ENCODE results near the gene MIPEP.

MIPEP gene

DNA sequence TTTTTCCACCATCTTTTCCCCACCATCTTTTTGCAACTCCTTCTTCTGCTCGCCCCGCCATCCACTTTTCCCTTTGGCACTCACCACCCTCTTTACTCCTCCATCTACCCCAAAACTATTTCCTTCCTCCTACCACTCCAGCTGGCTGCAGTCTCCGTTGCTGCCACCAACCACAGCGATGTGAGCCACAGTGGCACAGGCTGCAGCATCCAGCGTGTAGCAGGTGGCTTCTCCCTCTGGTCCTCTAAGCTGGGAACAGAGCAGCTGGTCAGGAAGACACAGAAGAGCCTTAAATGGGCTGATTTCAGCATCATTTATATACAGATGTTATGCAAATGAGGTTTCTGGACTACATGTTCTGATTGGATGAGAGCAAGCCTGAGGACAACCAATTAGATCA, 174.5 kb downstream of the MIPEP start:
- peaks cover 0 to 6% (median 0%) of the 10 kb centered on the region in 5 donors for H3K9me3 ChIP-seq (ENCODE audit: control insufficient read depth in 5 of 5, low read length in 5 of 5)
- no peaks in the 10 kb centered on the region for H3K27me3 ChIP-seq (ENCODE audit: control insufficient read depth in 5 of 5, insufficient read depth in 4 of 5, low read length in 5 of 5)
- H3K4me1 ChIP-seq (ENCODE audit: control insufficient read depth in 5 of 5, insufficient read depth in 5 of 5, low read length in 5 of 5), result no peaks in the 10 kb centered on the region
- no peak overlapping the region for H3K27ac ChIP-seq (ENCODE audit: low read depth, low read length)
- H3K36me3 ChIP-seq (ENCODE audit: control insufficient read depth in 5 of 5, insufficient read depth in 5 of 5, low read length in 5 of 5), result no peaks in the 10 kb centered on the region
- no peak overlapping the region for H3K9ac ChIP-seq (ENCODE audit: low read length in 5 of 5)
- H3K4me3 ChIP-seq (ENCODE audit: low read depth in 1 of 5, low read length in 5 of 5), result no peak overlapping the region

GRCh38 chr13:23711355-23711754, 177.8 kb downstream of the MIPEP start:
- Histone ChIP-seq H3K36me3 (ENCODE audit: control insufficient read depth in 5 of 5, insufficient read depth in 5 of 5, low read length in 5 of 5) (no peaks in the 10 kb centered on the region), H3K9me3 (ENCODE audit: control insufficient read depth in 5 of 5, low read length in 5 of 5) (peaks cover 0 to 6% (median 0%) of the 10 kb centered on the region in 5 donors), H3K4me3 (ENCODE audit: low read depth in 1 of 5, low read length in 5 of 5) (no peak overlapping the region), H3K27me3 (ENCODE audit: control insufficient read depth in 5 of 5, insufficient read depth in 4 of 5, low read length in 5 of 5) (no peaks in the 10 kb centered on the region), H3K4me1 (ENCODE audit: control insufficient read depth in 5 of 5, insufficient read depth in 5 of 5, low read length in 5 of 5) (no peaks in the 10 kb centered on the region), H3K27ac (ENCODE audit: low read depth, low read length) (no peak overlapping the region), H3K9ac (ENCODE audit: low read length in 5 of 5) (no peak overlapping the region)

DNA sequence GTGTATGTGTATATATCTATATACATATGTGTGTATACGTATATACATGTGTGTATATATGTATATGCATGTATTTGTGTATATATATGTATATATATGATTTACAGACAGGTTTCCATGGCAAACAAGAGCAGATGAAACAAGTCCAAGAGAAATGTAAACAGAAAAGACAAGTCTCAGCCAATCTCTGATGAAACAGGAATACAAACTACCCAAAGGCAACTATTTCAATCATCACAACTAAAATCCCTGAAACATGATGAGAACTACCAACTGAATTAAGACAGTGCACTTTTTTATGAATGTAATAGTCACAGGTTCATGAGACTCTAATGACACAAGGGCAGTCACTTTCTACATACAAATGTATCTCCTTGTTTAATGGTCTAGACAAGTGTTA, 178.8 kb downstream of the MIPEP start:
- Histone ChIP-seq H3K9me3 (ENCODE audit: control insufficient read depth in 5 of 5, low read length in 5 of 5) (peaks cover 0 to 6% (median 0%) of the 10 kb centered on the region in 5 donors), H3K36me3 (ENCODE audit: control insufficient read depth in 5 of 5, insufficient read depth in 5 of 5, low read length in 5 of 5) (no peaks in the 10 kb centered on the region), H3K4me1 (ENCODE audit: control insufficient read depth in 5 of 5, insufficient read depth in 5 of 5, low read length in 5 of 5) (no peaks in the 10 kb centered on the region), H3K27ac (ENCODE audit: low read depth, low read length) (no peak overlapping the region), H3K27me3 (ENCODE audit: control insufficient read depth in 5 of 5, insufficient read depth in 4 of 5, low read length in 5 of 5) (no peaks in the 10 kb centered on the region), H3K4me3 (ENCODE audit: low read depth in 1 of 5, low read length in 5 of 5) (no peak overlapping the region), H3K9ac (ENCODE audit: low read length in 5 of 5) (no peak overlapping the region)

DNA sequence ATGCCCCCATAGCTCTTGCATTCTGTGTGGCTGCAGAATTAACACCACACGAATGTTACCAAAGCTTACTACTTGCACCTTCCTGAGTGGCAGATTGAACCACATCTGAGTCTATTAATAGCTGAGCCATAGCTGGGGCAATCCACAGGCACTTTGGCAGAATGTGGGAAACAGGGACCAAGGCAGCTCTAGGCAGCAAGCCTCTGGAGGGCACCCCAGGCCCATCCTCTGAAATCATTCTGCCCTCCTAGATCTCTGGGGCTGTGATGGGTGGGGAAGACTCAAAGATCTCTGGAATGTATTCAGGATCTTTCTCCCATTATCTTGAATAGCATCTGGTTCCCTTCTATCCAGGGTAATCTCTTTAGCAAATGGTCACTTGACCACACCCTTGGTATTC, 179.7 kb downstream of the MIPEP start:
- no peaks in the 10 kb centered on the region for H3K27me3 ChIP-seq (ENCODE audit: control insufficient read depth in 5 of 5, insufficient read depth in 4 of 5, low read length in 5 of 5)
- H3K27ac ChIP-seq (ENCODE audit: low read depth, low read length), result no peak overlapping the region
- no peak overlapping the region for H3K9ac ChIP-seq (ENCODE audit: low read length in 5 of 5)
- H3K4me3 ChIP-seq (ENCODE audit: low read depth in 1 of 5, low read length in 5 of 5), result no peak overlapping the region
- H3K4me1 ChIP-seq (ENCODE audit: control insufficient read depth in 5 of 5, insufficient read depth in 5 of 5, low read length in 5 of 5), result no peaks in the 10 kb centered on the region
- peaks cover 0 to 6% (median 0%) of the 10 kb centered on the region in 5 donors for H3K9me3 ChIP-seq (ENCODE audit: control insufficient read depth in 5 of 5, low read length in 5 of 5)
- H3K36me3 ChIP-seq (ENCODE audit: control insufficient read depth in 5 of 5, insufficient read depth in 5 of 5, low read length in 5 of 5), result no peaks in the 10 kb centered on the region

DNA sequence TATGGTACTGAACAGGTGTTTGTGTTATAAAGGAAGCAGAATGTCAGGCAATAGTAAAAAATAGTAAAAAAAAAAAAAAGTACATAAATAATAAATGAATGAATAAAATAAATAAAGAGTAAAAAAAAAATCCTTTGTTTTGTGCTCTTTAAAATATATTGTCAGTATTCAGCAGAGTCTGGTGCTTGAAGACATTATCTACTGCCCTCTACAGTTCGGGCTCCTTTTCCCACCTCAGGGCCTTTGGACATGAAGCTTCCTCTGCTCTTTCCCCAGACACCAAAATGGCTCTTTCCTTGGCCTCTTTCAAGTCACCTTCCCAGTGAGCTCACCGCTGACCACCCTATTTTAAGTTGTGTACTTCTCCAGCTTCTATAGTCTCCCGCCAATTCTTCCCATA, 181.5 kb downstream of the MIPEP start:
- H3K4me1 ChIP-seq (ENCODE audit: control insufficient read depth in 5 of 5, insufficient read depth in 5 of 5, low read length in 5 of 5), result peaks cover 0 to 9% (median 6%) of the 10 kb centered on the region in 5 donors
- no peaks in the 10 kb centered on the region for H3K9me3 ChIP-seq (ENCODE audit: control insufficient read depth in 5 of 5, low read length in 5 of 5)
- no peaks in the 10 kb centered on the region for H3K27me3 ChIP-seq (ENCODE audit: control insufficient read depth in 5 of 5, insufficient read depth in 4 of 5, low read length in 5 of 5)
- no peaks in the 10 kb centered on the region for H3K36me3 ChIP-seq (ENCODE audit: control insufficient read depth in 5 of 5, insufficient read depth in 5 of 5, low read length in 5 of 5)
- no peak overlapping the region for H3K9ac ChIP-seq (ENCODE audit: low read length in 5 of 5)
- no peak overlapping the region for H3K4me3 ChIP-seq (ENCODE audit: low read depth in 1 of 5, low read length in 5 of 5)
- H3K27ac ChIP-seq (ENCODE audit: low read depth, low read length), result no peak overlapping the region

DNA sequence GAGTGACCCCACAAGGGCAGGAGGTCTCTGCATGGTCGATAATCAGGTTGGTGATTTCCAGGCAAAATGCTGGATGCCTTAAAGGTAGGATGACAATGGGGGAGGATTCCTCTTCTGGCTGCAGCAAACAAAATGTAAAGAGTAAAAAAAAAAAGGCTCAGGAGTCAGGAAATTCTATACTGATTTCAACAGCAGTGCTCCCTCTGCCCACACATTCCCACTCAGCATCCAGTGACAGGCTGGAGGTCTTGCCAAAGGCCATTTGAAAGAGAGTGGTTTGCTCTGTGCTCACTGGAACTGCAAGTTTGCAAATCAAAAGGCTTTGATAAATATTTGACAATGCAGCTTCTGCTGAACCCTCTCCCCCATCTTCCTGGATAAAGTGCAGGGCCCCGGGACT, 183.6 kb downstream of the MIPEP start:
- Histone ChIP-seq H3K9ac (ENCODE audit: low read length in 5 of 5) (no peak overlapping the region), H3K27ac (ENCODE audit: low read depth, low read length) (no peak overlapping the region), H3K4me3 (ENCODE audit: low read depth in 1 of 5, low read length in 5 of 5) (no peak overlapping the region), H3K9me3 (ENCODE audit: control insufficient read depth in 5 of 5, low read length in 5 of 5) (no peaks in the 10 kb centered on the region), H3K36me3 (ENCODE audit: control insufficient read depth in 5 of 5, insufficient read depth in 5 of 5, low read length in 5 of 5) (no peaks in the 10 kb centered on the region), H3K4me1 (ENCODE audit: control insufficient read depth in 5 of 5, insufficient read depth in 5 of 5, low read length in 5 of 5) (peaks cover 0 to 29% (median 19%) of the 10 kb centered on the region in 5 donors), H3K27me3 (ENCODE audit: control insufficient read depth in 5 of 5, insufficient read depth in 4 of 5, low read length in 5 of 5) (no peaks in the 10 kb centered on the region)

GRCh38 chr13:23703246-23703860, 185.8 kb downstream of the MIPEP start:
- H3K4me3 ChIP-seq (ENCODE audit: low read depth in 1 of 5, low read length in 5 of 5), result no peak overlapping the region
- H3K36me3 ChIP-seq (ENCODE audit: control insufficient read depth in 5 of 5, insufficient read depth in 5 of 5, low read length in 5 of 5), result no peaks in the 10 kb centered on the region
- H3K9me3 ChIP-seq (ENCODE audit: control insufficient read depth in 5 of 5, low read length in 5 of 5), result no peaks in the 10 kb centered on the region
- no peak overlapping the region for H3K9ac ChIP-seq (ENCODE audit: low read length in 5 of 5)
- no peaks in the 10 kb centered on the region for H3K27me3 ChIP-seq (ENCODE audit: control insufficient read depth in 5 of 5, insufficient read depth in 4 of 5, low read length in 5 of 5)
- H3K27ac ChIP-seq (ENCODE audit: low read depth, low read length), result no peak overlapping the region
- H3K4me1 ChIP-seq (ENCODE audit: control insufficient read depth in 5 of 5, insufficient read depth in 5 of 5, low read length in 5 of 5), result peaks cover 0 to 31% (median 19%) of the 10 kb centered on the region in 5 donors

DNA sequence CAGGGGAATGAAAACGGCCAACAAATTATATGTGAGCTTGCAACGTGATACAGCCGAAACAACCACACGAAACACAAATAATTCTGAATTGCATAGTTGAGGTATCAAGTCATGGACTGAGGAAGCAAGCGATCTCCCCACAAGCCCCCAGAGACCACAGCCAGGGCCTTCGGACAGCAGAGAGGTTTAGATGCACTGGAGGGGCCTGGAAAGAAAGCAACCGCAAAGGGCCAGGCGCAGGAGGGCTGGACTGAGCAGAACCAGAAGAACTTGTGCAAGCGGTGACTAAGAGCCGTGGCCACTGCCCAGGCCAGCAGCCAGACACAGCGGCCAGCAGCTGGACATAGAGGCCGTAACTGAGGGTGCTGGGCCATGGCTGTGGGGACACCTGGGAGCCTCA, 187.6 kb downstream of the MIPEP start:
- Histone ChIP-seq H3K4me1 (ENCODE audit: control insufficient read depth in 5 of 5, insufficient read depth in 5 of 5, low read length in 5 of 5) (peaks cover 3 to 43% (median 32%) of the 10 kb centered on the region in 5 donors), H3K4me3 (ENCODE audit: low read depth in 1 of 5, low read length in 5 of 5) (peak overlapping the region in 3 of 5 donors; percentile 7 to 49 (median 12)), H3K9ac (ENCODE audit: low read length in 5 of 5) (no peak overlapping the region), H3K27ac (ENCODE audit: low read depth, low read length) (peak overlapping the region; percentile 28), H3K9me3 (ENCODE audit: control insufficient read depth in 5 of 5, low read length in 5 of 5) (no peaks in the 10 kb centered on the region), H3K36me3 (ENCODE audit: control insufficient read depth in 5 of 5, insufficient read depth in 5 of 5, low read length in 5 of 5) (no peaks in the 10 kb centered on the region), H3K27me3 (ENCODE audit: control insufficient read depth in 5 of 5, insufficient read depth in 4 of 5, low read length in 5 of 5) (no peaks in the 10 kb centered on the region)

DNA sequence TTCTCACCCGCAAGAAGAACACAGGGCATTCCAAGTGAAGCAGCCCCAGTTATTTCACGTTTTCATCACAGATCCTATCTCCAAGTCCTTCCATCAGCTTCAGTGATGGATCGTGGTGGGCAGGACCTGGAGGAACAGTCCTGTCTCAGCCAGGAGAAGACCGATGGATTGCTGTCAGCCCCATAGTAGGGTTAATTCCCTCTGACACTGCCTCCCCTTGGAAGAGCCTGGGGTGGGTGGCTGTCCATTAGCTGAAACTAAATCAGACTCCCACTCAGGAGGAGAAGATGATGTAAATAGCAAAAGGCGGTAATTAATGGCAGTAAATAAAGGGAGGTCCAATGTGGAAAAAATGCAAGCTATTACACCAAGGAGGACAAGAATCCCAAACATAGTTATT, 188.0 kb downstream of the MIPEP start:
- H3K36me3 ChIP-seq (ENCODE audit: control insufficient read depth in 5 of 5, insufficient read depth in 5 of 5, low read length in 5 of 5), result no peaks in the 10 kb centered on the region
- H3K27me3 ChIP-seq (ENCODE audit: control insufficient read depth in 5 of 5, insufficient read depth in 4 of 5, low read length in 5 of 5), result no peaks in the 10 kb centered on the region
- peaks cover 3 to 47% (median 35%) of the 10 kb centered on the region in 5 donors for H3K4me1 ChIP-seq (ENCODE audit: control insufficient read depth in 5 of 5, insufficient read depth in 5 of 5, low read length in 5 of 5)
- no peaks in the 10 kb centered on the region for H3K9me3 ChIP-seq (ENCODE audit: control insufficient read depth in 5 of 5, low read length in 5 of 5)
- peak overlapping the region; percentile 28 for H3K27ac ChIP-seq (ENCODE audit: low read depth, low read length)
- peak overlapping the region in 1 of 5 donors; percentile 42 for H3K9ac ChIP-seq (ENCODE audit: low read length in 5 of 5)
- peak overlapping the region in 2 of 5 donors; percentile 7 to 49 for H3K4me3 ChIP-seq (ENCODE audit: low read depth in 1 of 5, low read length in 5 of 5)

GRCh38 chr13:23699271-23699670, 189.9 kb downstream of the MIPEP start:
- H3K36me3 ChIP-seq (ENCODE audit: control insufficient read depth in 5 of 5, insufficient read depth in 5 of 5, low read length in 5 of 5), result no peaks in the 10 kb centered on the region
- no peaks in the 10 kb centered on the region for H3K27me3 ChIP-seq (ENCODE audit: control insufficient read depth in 5 of 5, insufficient read depth in 4 of 5, low read length in 5 of 5)
- no peak overlapping the region for H3K9ac ChIP-seq (ENCODE audit: low read length in 5 of 5)
- H3K9me3 ChIP-seq (ENCODE audit: control insufficient read depth in 5 of 5, low read length in 5 of 5), result no peaks in the 10 kb centered on the region
- H3K4me3 ChIP-seq (ENCODE audit: low read depth in 1 of 5, low read length in 5 of 5), result no peak overlapping the region
- peaks cover 3 to 57% (median 41%) of the 10 kb centered on the region in 5 donors for H3K4me1 ChIP-seq (ENCODE audit: control insufficient read depth in 5 of 5, insufficient read depth in 5 of 5, low read length in 5 of 5)
- H3K27ac ChIP-seq (ENCODE audit: low read depth, low read length), result no peak overlapping the region

Measured in subcutaneous abdominal adipose tissue (tissue), 5 donors.